HCT116 (cell line): Measurements from ENCODE around the gene USP26. TPM values are rescaled to one million over a fixed set of nuclear protein-coding genes. Genes with fewer than 3 reads are reported as not detected.

ENCODE experiments used
- ATAC-seq: fragments of 200-7000 bp; cut with Tn5 transposase; 2 replicates; pipeline ENCODE4 v1.9.1; 2020; ENCODE audit warnings: mild to moderate bottlenecking, moderate library complexity
- BruUV-seq: library from RNA; stranded (reverse); fragments of 400-500 nt; replicated peaks from 2 replicates; lab custom pipeline; 2021; lab: Mats Ljungman, UMichigan
- CTCF ChIA-PET: fragments of 300-600 bp; sonication (Branson Sonifier 250); formaldehyde crosslinking; loops from one replicate; lab custom pipeline; 2021; ENCODE audit warnings: antibody characterized with exemption; lab: Charles Lee
- POLR2A ChIA-PET: fragments of 300-600, 350-600 bp; sonication (Branson Sonifier 250); formaldehyde crosslinking; loops from one replicate; lab custom pipeline; 2021; ENCODE audit warnings: antibody characterized with exemption; lab: Charles Lee
- RAD21 ChIA-PET, 2 experiments: fragments of 300-600 bp; sonication (Branson Sonifier 250); formaldehyde crosslinking; loops; one replicate each; lab custom pipeline; 2023; ENCODE audit warnings: low total read pairs in 2 of 2; ENCODE audit not compliant: uncharacterized antibody in 2 of 2, unreplicated experiment in 2 of 2, low non-redundant PET in 1 of 2; lab: Charles Lee
- DNase-seq: peaks from one replicate; pipeline ENCODE4 v3.0.0-alpha.2; 2010; ENCODE audit warnings: low read depth, low spot score
- H2AFZ ChIP-seq: fragments of 200-600 bp; shearing (Covaris generic), sonication (generic); 2 replicates; pipeline ENCODE4 v1.6.1; 2017; ENCODE audit warnings: low read depth, mixed run types, mixed read lengths, antibody characterized with exemption, low read length; ENCODE audit not compliant: poor library complexity, severe bottlenecking
- H3K27ac ChIP-seq: 2 replicates; pipeline ENCODE4 v1.5.1; 2012; ENCODE audit warnings: low read depth, low read length
- H3K27me3 ChIP-seq: fragments of 200-600 bp; sonication (generic); 2 replicates; pipeline ENCODE4 v1.6.1; 2016; ENCODE audit warnings: mixed run types, low read length, mixed read lengths; ENCODE audit not compliant: insufficient read depth
- H3K36me3 ChIP-seq, 2 experiments: fragments of 200-500 bp in 1 of 2; fragments of 200-600 bp in 1 of 2; sonication (Bioruptor generic) in 1 of 2; sonication (generic) in 1 of 2; 2 replicates each; pipeline versions ENCODE4 v1.5.1 to v1.6.1; 2014 to 2016; ENCODE audit warnings: low read length in 2 of 2, inconsistent platforms in 1 of 2, mixed read lengths in 1 of 2, mixed run types in 1 of 2; ENCODE audit not compliant: insufficient read depth in 2 of 2, control insufficient read depth in 1 of 2
- H3K4me1 ChIP-seq, 2 experiments: fragments of 200-600 bp in 1 of 2; sonication (generic) in 1 of 2; 2 replicates each; pipeline versions ENCODE4 v1.5.1 to v1.6.1; 2012 to 2017; ENCODE audit warnings: low read length in 2 of 2, inconsistent platforms in 1 of 2, mild to moderate bottlenecking in 1 of 2, mixed read lengths in 1 of 2, mixed run types in 1 of 2, moderate library complexity in 1 of 2; ENCODE audit not compliant: insufficient read depth in 2 of 2, control insufficient read depth in 1 of 2
- H3K4me2 ChIP-seq: fragments of 200-600 bp; sonication (generic); 2 replicates; pipeline ENCODE4 v1.6.1; 2017; ENCODE audit warnings: mixed run types, low read length, mixed read lengths
- H3K4me3 ChIP-seq, 2 experiments: fragments of 200-600 bp in 1 of 2; sonication (generic) in 1 of 2; replicated peaks in 1 of 2; 2 replicates each; pipeline ENCODE4 v1.5.1; 2011 to 2016; ENCODE audit warnings: low read length in 2 of 2, control low read depth in 1 of 2, low read depth in 1 of 2, mild to moderate bottlenecking in 1 of 2, mixed read lengths in 1 of 2, mixed run types in 1 of 2
- H3K79me2 ChIP-seq: fragments of 200-600 bp; sonication (generic); 2 replicates; pipeline ENCODE4 v1.6.1; 2017; ENCODE audit warnings: mild to moderate bottlenecking, mixed run types, low read length, moderate library complexity, mixed read lengths; ENCODE audit not compliant: insufficient read depth
- H3K9ac ChIP-seq: fragments of 200-600 bp; sonication (generic); 2 replicates; pipeline ENCODE4 v1.6.1; 2016; ENCODE audit warnings: low read length, mixed read lengths
- H3K9me2 ChIP-seq: fragments of 200-600 bp; sonication (generic), shearing (Covaris generic); 2 replicates; pipeline ENCODE4 v1.6.1; 2017; ENCODE audit warnings: mixed run types, mild to moderate bottlenecking, moderate library complexity; ENCODE audit not compliant: insufficient read depth
- H3K9me3 ChIP-seq, 2 experiments: fragments of 200-500 bp in 1 of 2; fragments of 200-600 bp in 1 of 2; sonication (Bioruptor generic) in 1 of 2; sonication (generic) in 1 of 2; 2 replicates each; pipeline ENCODE4 v1.6.1; 2014 to 2017; ENCODE audit warnings: low read length in 2 of 2, mixed read lengths in 2 of 2, inconsistent platforms in 1 of 2, low read depth in 1 of 2, mild to moderate bottlenecking in 1 of 2, mixed run types in 1 of 2, moderate library complexity in 1 of 2; ENCODE audit not compliant: control insufficient read depth in 1 of 2, insufficient read depth in 1 of 2
- H4K20me1 ChIP-seq: fragments of 200-600 bp; sonication (generic), shearing (Covaris generic); 2 replicates; pipeline ENCODE4 v1.6.1; 2017; ENCODE audit warnings: mixed run types, mild to moderate bottlenecking, moderate library complexity; ENCODE audit not compliant: insufficient read depth
- CBX3 ChIP-seq: IDR thresholded peaks from 2 replicates; pipeline ENCODE4 v1.6.1; 2012; ENCODE audit warnings: low read depth
- CEBPB ChIP-seq: IDR thresholded peaks from 2 replicates; pipeline ENCODE4 v1.6.1; 2012; ENCODE audit warnings: low read depth
- EGR1 ChIP-seq: IDR thresholded peaks from 2 replicates; pipeline ENCODE4 v1.6.1; 2012; ENCODE audit warnings: low read depth
- ELF1 ChIP-seq: IDR thresholded peaks from 2 replicates; pipeline ENCODE4 v1.6.1; 2012; ENCODE audit warnings: low read depth, borderline replicate concordance
- EZH2 ChIP-seq: fragments of 200-600 bp; sonication (generic); IDR thresholded peaks from 2 replicates; pipeline ENCODE4 v1.6.1; 2017; ENCODE audit warnings: antibody characterized with exemption, mixed run types
- FOSL1 ChIP-seq: IDR thresholded peaks from 2 replicates; pipeline ENCODE4 v1.6.1; 2012; ENCODE audit warnings: low read depth
- JUND ChIP-seq: IDR thresholded peaks from 2 replicates; pipeline ENCODE4 v1.6.1; 2012
- POLR2A ChIP-seq: IDR thresholded peaks from 2 replicates; pipeline ENCODE4 v1.7.0; 2011; ENCODE audit warnings: borderline replicate concordance; ENCODE audit not compliant: insufficient read depth, insufficient read length; ENCODE audit errors: extremely low read depth
- POLR2AphosphoS5 ChIP-seq: IDR thresholded peaks from 2 replicates; pipeline ENCODE4 v1.6.1; 2011; ENCODE audit warnings: mild to moderate bottlenecking, low read depth, low read length, moderate library complexity
- SP1 ChIP-seq: IDR thresholded peaks from 2 replicates; pipeline ENCODE4 v1.6.1; 2012; ENCODE audit warnings: low read depth
- SRF ChIP-seq: IDR thresholded peaks from 2 replicates; pipeline ENCODE4 v1.6.1; 2012; ENCODE audit warnings: low read depth
- TCF7L2 ChIP-seq: IDR thresholded peaks from 2 replicates; pipeline ENCODE4 v1.7.0; 2011; ENCODE audit warnings: borderline replicate concordance, inconsistent platforms; ENCODE audit not compliant: insufficient read depth, insufficient read length; ENCODE audit errors: extremely low read depth
- YY1 ChIP-seq: IDR thresholded peaks from 2 replicates; pipeline ENCODE4 v1.6.1; 2011; ENCODE audit warnings: low read length, low read depth, moderate library complexity, mild to moderate bottlenecking; ENCODE audit not compliant: insufficient replicate concordance; ENCODE audit errors: extremely low read depth
- ZNF274 ChIP-seq: fragments of 200-500 bp; sonication (Bioruptor generic); IDR thresholded peaks from 2 replicates; pipeline ENCODE4 v1.6.1; 2014; ENCODE audit warnings: mild to moderate bottlenecking, low read depth, low read length, inconsistent platforms
- intact Hi-C: fragments of 100-400 bp; cut with micrococcal nuclease; formaldehyde crosslinking; loops from 2 replicates; pipeline ENCODE4 v1.10.0; 2022
- total RNA-seq: library from RNA; stranded (reverse); gene quantifications from one replicate; pipeline ENCODE4 v1.2.1, GENCODE V29; 2021; ENCODE audit not compliant: unreplicated experiment
- TF ChIP-seq, protein P1 (sequence below): IDR thresholded peaks from 2 replicates; pipeline ENCODE4 v1.6.1; 2011; ENCODE audit warnings: mild to moderate bottlenecking, low read length, moderate library complexity; ENCODE audit not compliant: insufficient replicate concordance; ENCODE audit errors: extremely low read depth
- TF ChIP-seq, protein P2 (sequence below): IDR thresholded peaks from 2 replicates; pipeline ENCODE4 v1.6.1; 2012
- TF ChIP-seq, protein P3 (sequence below): IDR thresholded peaks from 2 replicates; pipeline ENCODE4 v1.6.1; 2012
- TF ChIP-seq, protein P4 (sequence below): IDR thresholded peaks from 2 replicates; pipeline ENCODE4 v1.6.1; 2012; ENCODE audit warnings: low read depth

USP26 gene
- total RNA-seq, 1 experiment from 2014 or later = not detected

DNA sequence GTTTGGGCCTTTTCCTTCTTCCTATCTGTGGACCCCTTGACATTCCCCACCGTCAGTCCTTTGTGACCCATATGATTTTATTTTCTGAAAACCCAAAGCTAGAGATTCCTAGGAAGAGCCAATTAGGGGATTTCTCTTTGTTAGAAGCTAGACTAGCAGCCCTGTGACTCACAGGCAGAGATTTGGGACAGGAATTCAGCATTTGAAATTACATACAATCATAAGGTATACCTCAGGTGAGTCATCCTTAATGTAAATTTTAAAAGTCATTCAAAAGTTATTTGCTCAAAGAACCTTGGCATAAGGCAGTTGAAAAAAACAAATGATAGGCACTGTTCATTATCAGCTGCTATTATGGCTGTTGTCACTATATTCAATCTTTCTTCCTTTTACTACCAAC is 40.6 kb downstream of the USP26 start:
- Histone ChIP-seq H2AFZ (no peak overlapping the region), H3K4me1 (peaks cover 3 to 12% of the 10 kb centered on the region in 2 experiments; a peak in 3 of 4 replicates), H3K9me3 (no peaks in the 10 kb centered on the region), H3K27me3 (no peaks in the 10 kb centered on the region), H3K9me2 (no peaks in the 10 kb centered on the region), H3K9ac (no peak overlapping the region), H3K36me3 (no peaks in the 10 kb centered on the region), H4K20me1 (no peaks in the 10 kb centered on the region), H3K79me2 (no peaks in the 10 kb centered on the region), H3K4me2 (no peak overlapping the region), H3K4me3 (no peak overlapping the region), H3K27ac (no peak overlapping the region)
- intact Hi-C loops = no loop called here
- CTCF ChIA-PET = no interaction called here
- ATAC-seq = no peak
- no peak for DNase-seq
- no TSS peak for BruUV-seq
- POLR2A ChIA-PET = interaction anchor here (0.5 kb wide), 1 partner anchor 359 kb away, joined by 3 read pairs; the partner anchor contains the start of gene GPC4
- TF ChIP-seq SRF = no peak
- no peak for TF ChIP-seq FOSL1
- TF ChIP-seq, protein P1, sequence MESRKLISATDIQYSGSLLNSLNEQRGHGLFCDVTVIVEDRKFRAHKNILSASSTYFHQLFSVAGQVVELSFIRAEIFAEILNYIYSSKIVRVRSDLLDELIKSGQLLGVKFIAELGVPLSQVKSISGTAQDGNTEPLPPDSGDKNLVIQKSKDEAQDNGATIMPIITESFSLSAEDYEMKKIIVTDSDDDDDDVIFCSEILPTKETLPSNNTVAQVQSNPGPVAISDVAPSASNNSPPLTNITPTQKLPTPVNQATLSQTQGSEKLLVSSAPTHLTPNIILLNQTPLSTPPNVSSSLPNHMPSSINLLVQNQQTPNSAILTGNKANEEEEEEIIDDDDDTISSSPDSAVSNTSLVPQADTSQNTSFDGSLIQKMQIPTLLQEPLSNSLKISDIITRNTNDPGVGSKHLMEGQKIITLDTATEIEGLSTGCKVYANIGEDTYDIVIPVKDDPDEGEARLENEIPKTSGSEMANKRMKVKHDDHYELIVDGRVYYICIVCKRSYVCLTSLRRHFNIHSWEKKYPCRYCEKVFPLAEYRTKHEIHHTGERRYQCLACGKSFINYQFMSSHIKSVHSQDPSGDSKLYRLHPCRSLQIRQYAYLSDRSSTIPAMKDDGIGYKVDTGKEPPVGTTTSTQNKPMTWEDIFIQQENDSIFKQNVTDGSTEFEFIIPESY = no peak
- TF ChIP-seq POLR2AphosphoS5 = no peak
- no peak for TF ChIP-seq SP1
- TF ChIP-seq ZNF274 = no peak
- TF ChIP-seq POLR2A = no peak
- no peak for TF ChIP-seq CEBPB
- no peak for TF ChIP-seq EZH2
- no peak for TF ChIP-seq ELF1
- TF ChIP-seq EGR1 = no peak
- no peak for TF ChIP-seq JUND
- no peak for TF ChIP-seq YY1
- no peak for TF ChIP-seq CBX3
- TF ChIP-seq, protein P2, sequence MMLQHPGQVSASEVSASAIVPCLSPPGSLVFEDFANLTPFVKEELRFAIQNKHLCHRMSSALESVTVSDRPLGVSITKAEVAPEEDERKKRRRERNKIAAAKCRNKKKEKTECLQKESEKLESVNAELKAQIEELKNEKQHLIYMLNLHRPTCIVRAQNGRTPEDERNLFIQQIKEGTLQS = no peak
- TF ChIP-seq TCF7L2 = no peak
- TF ChIP-seq, protein P3, sequence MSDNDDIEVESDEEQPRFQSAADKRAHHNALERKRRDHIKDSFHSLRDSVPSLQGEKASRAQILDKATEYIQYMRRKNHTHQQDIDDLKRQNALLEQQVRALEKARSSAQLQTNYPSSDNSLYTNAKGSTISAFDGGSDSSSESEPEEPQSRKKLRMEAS = no peak
- TF ChIP-seq, protein P4, sequence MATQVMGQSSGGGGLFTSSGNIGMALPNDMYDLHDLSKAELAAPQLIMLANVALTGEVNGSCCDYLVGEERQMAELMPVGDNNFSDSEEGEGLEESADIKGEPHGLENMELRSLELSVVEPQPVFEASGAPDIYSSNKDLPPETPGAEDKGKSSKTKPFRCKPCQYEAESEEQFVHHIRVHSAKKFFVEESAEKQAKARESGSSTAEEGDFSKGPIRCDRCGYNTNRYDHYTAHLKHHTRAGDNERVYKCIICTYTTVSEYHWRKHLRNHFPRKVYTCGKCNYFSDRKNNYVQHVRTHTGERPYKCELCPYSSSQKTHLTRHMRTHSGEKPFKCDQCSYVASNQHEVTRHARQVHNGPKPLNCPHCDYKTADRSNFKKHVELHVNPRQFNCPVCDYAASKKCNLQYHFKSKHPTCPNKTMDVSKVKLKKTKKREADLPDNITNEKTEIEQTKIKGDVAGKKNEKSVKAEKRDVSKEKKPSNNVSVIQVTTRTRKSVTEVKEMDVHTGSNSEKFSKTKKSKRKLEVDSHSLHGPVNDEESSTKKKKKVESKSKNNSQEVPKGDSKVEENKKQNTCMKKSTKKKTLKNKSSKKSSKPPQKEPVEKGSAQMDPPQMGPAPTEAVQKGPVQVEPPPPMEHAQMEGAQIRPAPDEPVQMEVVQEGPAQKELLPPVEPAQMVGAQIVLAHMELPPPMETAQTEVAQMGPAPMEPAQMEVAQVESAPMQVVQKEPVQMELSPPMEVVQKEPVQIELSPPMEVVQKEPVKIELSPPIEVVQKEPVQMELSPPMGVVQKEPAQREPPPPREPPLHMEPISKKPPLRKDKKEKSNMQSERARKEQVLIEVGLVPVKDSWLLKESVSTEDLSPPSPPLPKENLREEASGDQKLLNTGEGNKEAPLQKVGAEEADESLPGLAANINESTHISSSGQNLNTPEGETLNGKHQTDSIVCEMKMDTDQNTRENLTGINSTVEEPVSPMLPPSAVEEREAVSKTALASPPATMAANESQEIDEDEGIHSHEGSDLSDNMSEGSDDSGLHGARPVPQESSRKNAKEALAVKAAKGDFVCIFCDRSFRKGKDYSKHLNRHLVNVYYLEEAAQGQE = no peak
- RAD21 ChIA-PET = no interaction called here
